ENCODE measurements around the gene MYO1E. TPM values are rescaled to one million over a fixed set of nuclear protein-coding genes. Genes with fewer than 3 reads are reported as not detected.

MYO1E gene
- total RNA-seq, 2 donors from 2014 or later: 66.3 to 92.0 TPM

DNA sequence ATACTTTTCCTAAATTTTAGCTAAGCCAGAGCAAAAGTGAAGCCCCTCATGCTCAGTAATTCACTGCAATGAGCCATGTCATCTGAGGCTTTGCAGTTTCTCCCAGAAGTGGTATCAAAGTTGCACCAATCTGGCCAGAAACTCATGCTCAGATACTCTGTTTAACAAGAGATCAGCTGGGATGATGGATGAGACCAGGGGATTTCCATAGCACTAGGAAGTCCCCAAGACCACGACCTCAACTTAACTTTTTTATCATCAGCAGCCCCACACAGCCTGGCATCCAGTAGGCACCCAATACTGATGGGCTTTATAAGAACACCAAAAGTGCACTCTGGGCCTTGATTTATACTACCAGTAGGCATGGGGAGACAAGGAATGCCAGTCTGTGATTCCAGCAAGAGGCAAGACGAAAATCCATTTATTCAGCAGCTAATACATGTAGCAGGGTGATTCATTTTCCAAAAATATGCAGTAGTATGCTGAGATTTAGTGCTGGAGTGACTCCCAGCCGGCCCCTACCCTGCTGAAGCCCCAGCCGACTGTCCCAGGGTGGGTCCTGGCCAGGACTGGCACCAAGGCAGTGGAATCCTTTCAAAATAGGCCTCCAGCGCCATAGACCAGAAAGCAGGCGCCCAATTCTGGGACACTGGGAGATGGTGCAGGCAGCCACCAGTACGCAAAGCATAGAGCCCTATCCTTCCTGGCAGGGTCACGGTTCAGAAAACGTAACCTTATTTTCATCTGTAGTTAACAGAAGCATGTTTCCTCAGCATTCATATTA lies 166.6 kb downstream of the MYO1E start:
- Histone ChIP-seq H3K4me1 (replicated peaks) (no peaks in the 10 kb centered on the region), H3K36me3 (no peaks in the 10 kb centered on the region), H3K27me3 (replicated peaks; ENCODE audit: insufficient read depth) (no peaks in the 10 kb centered on the region), H3K27ac (no peak overlapping the region), H3K9me3 (no peaks in the 10 kb centered on the region), H3K4me3 (no peak overlapping the region)
- TF ChIP-seq, protein P1, sequence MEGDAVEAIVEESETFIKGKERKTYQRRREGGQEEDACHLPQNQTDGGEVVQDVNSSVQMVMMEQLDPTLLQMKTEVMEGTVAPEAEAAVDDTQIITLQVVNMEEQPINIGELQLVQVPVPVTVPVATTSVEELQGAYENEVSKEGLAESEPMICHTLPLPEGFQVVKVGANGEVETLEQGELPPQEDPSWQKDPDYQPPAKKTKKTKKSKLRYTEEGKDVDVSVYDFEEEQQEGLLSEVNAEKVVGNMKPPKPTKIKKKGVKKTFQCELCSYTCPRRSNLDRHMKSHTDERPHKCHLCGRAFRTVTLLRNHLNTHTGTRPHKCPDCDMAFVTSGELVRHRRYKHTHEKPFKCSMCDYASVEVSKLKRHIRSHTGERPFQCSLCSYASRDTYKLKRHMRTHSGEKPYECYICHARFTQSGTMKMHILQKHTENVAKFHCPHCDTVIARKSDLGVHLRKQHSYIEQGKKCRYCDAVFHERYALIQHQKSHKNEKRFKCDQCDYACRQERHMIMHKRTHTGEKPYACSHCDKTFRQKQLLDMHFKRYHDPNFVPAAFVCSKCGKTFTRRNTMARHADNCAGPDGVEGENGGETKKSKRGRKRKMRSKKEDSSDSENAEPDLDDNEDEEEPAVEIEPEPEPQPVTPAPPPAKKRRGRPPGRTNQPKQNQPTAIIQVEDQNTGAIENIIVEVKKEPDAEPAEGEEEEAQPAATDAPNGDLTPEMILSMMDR (IDR thresholded peaks at IDR 0.05): no peak
- no peak for TF ChIP-seq POLR2AphosphoS5 (IDR thresholded peaks at IDR 0.05)
- TF ChIP-seq POLR2A (IDR thresholded peaks at IDR 0.05): no peak
- no peak for DNase-seq (ENCODE audit: low spot score)
- intact Hi-C loops (cut with DNase I): no loop called here
- WGBS: 85% methylated on average over 9 of the region's 9 CpGs

DNA sequence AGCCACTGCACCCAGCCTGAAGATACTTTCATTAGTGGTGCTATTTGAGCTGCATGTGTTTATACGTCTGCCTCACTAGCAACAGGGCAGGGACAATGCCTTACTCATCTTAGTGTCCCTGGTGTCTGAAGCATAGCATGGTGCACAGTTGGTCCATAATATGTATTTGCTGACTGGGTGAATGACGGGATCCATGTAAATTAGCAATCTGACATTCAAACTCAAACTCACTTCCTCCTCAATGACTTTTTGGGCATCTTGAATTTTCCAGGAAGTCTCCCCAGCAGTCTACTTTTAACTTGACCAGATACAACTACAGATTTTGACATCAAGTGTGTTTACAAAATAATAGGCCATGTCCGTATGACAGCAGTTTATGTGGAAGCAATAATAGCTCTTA lies 169.0 kb downstream of the MYO1E start:
- H3K36me3 ChIP-seq: no peaks in the 10 kb centered on the region
- H3K4me3 ChIP-seq: no peak overlapping the region
- TF ChIP-seq, protein P1 (IDR thresholded peaks at IDR 0.05): no peak
- TF ChIP-seq POLR2A (IDR thresholded peaks at IDR 0.05) (no peak), POLR2AphosphoS5 (IDR thresholded peaks at IDR 0.05) (no peak)
- no peak overlapping the region for H3K27ac ChIP-seq
- 66% methylated on average over 3 of the region's 3 CpGs for WGBS
- H3K4me1 ChIP-seq (replicated peaks): no peaks in the 10 kb centered on the region
- no peaks in the 10 kb centered on the region for H3K9me3 ChIP-seq
- DNase-seq (ENCODE audit: low spot score): no peak
- intact Hi-C loops (cut with DNase I): no loop called here
- H3K27me3 ChIP-seq (replicated peaks; ENCODE audit: insufficient read depth): no peaks in the 10 kb centered on the region

DNA sequence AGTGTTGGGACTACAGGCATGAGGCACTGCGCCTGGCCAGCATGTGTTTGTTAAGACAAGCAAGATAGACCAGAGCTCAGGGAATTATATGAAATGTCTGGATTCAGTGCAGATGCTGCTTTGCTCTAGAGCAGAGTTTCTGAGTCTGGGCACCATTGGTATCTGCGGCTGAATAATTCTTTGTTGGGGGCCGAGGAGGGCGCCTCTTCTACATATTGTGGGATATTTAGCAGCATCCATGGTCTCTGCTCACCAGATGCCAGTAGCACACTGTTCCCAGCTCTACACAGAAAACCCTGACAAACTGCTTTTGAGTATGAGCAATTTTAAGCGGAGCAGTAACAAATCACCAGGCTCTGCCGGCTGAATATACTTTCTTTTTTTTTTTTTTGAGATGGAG lies 169.7 kb downstream of the MYO1E start:
- WGBS: 94% methylated on average over 6 of the region's 6 CpGs
- H3K36me3 ChIP-seq: no peaks in the 10 kb centered on the region

DNA sequence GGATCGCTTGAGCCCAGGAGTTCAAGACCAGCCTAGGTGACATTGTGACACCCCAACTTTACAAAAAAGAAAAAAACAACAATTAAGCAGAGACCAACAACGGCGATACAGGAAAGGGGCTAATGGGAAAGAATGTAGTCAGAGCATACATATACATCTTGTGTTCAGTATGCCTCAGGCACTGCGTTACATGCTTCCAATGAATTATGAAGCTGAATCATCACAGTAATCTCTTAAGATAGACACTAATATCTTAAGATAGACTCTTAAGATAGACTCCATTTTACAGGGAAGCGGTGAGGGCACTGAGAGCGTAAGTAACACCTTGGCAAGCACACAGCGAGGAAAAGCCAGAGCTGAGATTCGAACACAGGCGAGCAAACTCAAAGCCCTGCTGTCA lies 172.1 kb downstream of the MYO1E start:
- Histone ChIP-seq H3K27me3 (replicated peaks; ENCODE audit: insufficient read depth) (no peaks in the 10 kb centered on the region), H3K4me1 (replicated peaks) (no peaks in the 10 kb centered on the region), H3K9me3 (no peaks in the 10 kb centered on the region), H3K4me3 (no peak overlapping the region), H3K36me3 (no peaks in the 10 kb centered on the region), H3K27ac (no peak overlapping the region)
- TF ChIP-seq POLR2AphosphoS5 (IDR thresholded peaks at IDR 0.05): no peak
- TF ChIP-seq, protein P1 (IDR thresholded peaks at IDR 0.05): no peak
- no peak for TF ChIP-seq POLR2A (IDR thresholded peaks at IDR 0.05)
- intact Hi-C loops (cut with DNase I): no loop called here
- DNase-seq (ENCODE audit: low spot score): no peak
- WGBS: 95% methylated on average over 9 of the region's 9 CpGs

More for the DNA sequence above, 169.7 kb downstream of the MYO1E start:
- Histone ChIP-seq H3K4me3 (no peak overlapping the region), H3K9me3 (no peaks in the 10 kb centered on the region), H3K27me3 (replicated peaks; ENCODE audit: insufficient read depth) (no peaks in the 10 kb centered on the region), H3K27ac (no peak overlapping the region), H3K4me1 (replicated peaks) (no peaks in the 10 kb centered on the region)
- DNase-seq (ENCODE audit: low spot score): no peak
- intact Hi-C loops (cut with DNase I): no loop called here
- TF ChIP-seq, protein P1 (IDR thresholded peaks at IDR 0.05): no peak
- TF ChIP-seq POLR2A (IDR thresholded peaks at IDR 0.05): no peak
- TF ChIP-seq POLR2AphosphoS5 (IDR thresholded peaks at IDR 0.05): no peak

Measured in prostate gland (tissue), 2 donors.